ENCODE data around the gene ELMO3.

GRCh38 chr16:67170168-67170948 lies 28.6 kb upstream of the ELMO3 start, which contains the start of gene NOL3:
- TF ChIP-seq CTCF (conservative IDR thresholded peaks at IDR 0.05; ENCODE audit: low read depth, low read length): peak; percentile 22; the same call in 1 of the 2 replicates
- TF ChIP-seq NFE2L2 (IDR thresholded peaks at IDR 0.05; ENCODE audit: low read depth, low read length): peak; percentile 87
- peak; percentile 45; the same call in 1 of the 2 replicates for TF ChIP-seq POLR2A (IDR thresholded peaks at IDR 0.05; ENCODE audit: low read depth, low read length)
- peak; percentile 8; the same call in 1 of the 2 replicates for TF ChIP-seq MAFK (IDR thresholded peaks at IDR 0.05; ENCODE audit: low read depth, low read length)
- TF ChIP-seq SMC3 (IDR thresholded peaks at IDR 0.05; ENCODE audit: low read depth, low read length): 0 out of 2 replicates have a peak, but pooled peaks have one; percentile 9
- TF ChIP-seq RCOR1 (IDR thresholded peaks at IDR 0.05; ENCODE audit: insufficient replicate concordance, low read length): no peak
- TF ChIP-seq FOS (IDR thresholded peaks at IDR 0.05; ENCODE audit: low read depth, low read length): no peak
- TF ChIP-seq USF2 (IDR thresholded peaks at IDR 0.05; ENCODE audit: low read depth, low read length): no peak

Measured in IMR-90 (cell line).